ENCODE results near the gene DNMT3A. TPM values are rescaled to one million over a fixed set of nuclear protein-coding genes. Genes with fewer than 3 reads are reported as not detected.

The DNMT3A gene
- total RNA-seq, 1 donor from 2014 or later, result 25.3 TPM

DNA sequence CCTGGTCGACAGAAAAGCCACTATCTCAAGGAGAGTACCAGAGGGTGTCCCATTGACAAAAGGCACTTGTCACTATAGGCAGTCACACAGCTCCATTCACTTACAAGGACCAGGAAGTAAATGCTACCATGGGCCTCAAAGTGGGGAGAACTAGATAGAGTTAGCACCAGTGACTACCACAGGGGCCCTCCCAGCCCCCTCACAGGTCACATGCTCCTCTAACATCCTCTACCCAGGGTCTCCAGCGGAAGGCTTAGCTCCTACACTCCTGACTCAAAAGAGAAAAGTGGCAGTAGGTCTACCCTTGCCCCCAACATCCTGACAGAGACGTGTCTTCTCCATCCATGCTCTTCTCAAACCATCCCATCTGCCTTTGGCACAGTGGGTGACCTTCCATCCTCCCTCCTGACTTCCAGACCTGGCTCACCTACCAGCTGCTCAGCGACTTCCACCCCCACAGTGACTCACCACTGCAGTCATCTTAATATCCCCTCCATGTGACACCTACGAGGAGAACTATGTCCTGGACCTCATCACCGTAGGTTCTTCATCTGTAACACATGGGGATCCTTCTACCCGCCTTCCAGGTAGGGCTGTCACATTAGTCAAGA lies 5.6 kb upstream of the DNMT3A start:
- DNase-seq (ENCODE audit: low read depth), result no peak
- H3K27me3 ChIP-seq (ENCODE audit: control insufficient read depth, insufficient read depth, low read length), result no peaks in the 10 kb centered on the region
- TF ChIP-seq, protein P1, sequence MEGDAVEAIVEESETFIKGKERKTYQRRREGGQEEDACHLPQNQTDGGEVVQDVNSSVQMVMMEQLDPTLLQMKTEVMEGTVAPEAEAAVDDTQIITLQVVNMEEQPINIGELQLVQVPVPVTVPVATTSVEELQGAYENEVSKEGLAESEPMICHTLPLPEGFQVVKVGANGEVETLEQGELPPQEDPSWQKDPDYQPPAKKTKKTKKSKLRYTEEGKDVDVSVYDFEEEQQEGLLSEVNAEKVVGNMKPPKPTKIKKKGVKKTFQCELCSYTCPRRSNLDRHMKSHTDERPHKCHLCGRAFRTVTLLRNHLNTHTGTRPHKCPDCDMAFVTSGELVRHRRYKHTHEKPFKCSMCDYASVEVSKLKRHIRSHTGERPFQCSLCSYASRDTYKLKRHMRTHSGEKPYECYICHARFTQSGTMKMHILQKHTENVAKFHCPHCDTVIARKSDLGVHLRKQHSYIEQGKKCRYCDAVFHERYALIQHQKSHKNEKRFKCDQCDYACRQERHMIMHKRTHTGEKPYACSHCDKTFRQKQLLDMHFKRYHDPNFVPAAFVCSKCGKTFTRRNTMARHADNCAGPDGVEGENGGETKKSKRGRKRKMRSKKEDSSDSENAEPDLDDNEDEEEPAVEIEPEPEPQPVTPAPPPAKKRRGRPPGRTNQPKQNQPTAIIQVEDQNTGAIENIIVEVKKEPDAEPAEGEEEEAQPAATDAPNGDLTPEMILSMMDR (IDR thresholded peaks at IDR 0.05; ENCODE audit: insufficient read depth, low read length, poor library complexity, severe bottlenecking), result no peak

DNA sequence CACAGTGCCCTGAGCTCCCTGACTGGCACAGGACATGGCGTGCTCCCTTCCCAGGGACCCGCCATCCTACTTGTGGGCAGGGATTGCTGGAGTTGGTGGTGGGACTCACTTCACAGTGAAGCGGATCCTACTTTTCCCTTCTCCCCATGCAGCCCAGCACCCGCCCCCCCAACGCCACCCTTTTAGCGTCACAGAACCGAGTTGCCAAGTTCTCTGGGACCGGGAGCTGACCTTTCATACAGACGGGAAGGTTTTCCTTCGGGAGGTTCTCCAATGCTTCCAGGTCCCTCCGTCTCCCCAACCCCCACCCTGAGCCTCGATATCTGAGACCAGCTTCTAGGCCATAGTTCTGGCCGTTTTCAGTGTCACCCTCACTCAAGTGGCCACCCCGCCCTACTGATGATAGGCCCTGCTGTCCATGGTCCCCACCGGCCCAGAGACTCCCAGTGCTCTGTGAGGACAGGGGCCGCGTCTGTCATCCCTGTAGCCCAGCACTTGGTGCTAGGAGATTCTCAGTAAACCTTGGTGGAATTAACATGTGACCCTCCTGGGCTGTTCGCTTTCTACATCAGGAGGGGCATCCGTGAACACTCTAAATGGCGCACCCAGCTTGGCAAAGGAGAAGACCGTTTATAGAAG lies 1.6 kb upstream of the DNMT3A start:
- no peaks in the 10 kb centered on the region for H3K36me3 ChIP-seq (ENCODE audit: control insufficient read depth, insufficient read depth, low read length)
- no peaks in the 10 kb centered on the region for H3K27me3 ChIP-seq (ENCODE audit: control insufficient read depth, insufficient read depth, low read length)
- TF ChIP-seq, protein P1 (IDR thresholded peaks at IDR 0.05; ENCODE audit: insufficient read depth, low read length, poor library complexity, severe bottlenecking), result no peak
- no peak overlapping the region for H3K4me3 ChIP-seq (ENCODE audit: low read depth, low read length)
- no peak for DNase-seq (ENCODE audit: low read depth)

More for the DNA sequence above, 5.6 kb upstream of the DNMT3A start:
- Histone ChIP-seq H3K4me3 (ENCODE audit: low read depth, low read length) (no peak overlapping the region), H3K36me3 (ENCODE audit: control insufficient read depth, insufficient read depth, low read length) (no peaks in the 10 kb centered on the region)

DNA sequence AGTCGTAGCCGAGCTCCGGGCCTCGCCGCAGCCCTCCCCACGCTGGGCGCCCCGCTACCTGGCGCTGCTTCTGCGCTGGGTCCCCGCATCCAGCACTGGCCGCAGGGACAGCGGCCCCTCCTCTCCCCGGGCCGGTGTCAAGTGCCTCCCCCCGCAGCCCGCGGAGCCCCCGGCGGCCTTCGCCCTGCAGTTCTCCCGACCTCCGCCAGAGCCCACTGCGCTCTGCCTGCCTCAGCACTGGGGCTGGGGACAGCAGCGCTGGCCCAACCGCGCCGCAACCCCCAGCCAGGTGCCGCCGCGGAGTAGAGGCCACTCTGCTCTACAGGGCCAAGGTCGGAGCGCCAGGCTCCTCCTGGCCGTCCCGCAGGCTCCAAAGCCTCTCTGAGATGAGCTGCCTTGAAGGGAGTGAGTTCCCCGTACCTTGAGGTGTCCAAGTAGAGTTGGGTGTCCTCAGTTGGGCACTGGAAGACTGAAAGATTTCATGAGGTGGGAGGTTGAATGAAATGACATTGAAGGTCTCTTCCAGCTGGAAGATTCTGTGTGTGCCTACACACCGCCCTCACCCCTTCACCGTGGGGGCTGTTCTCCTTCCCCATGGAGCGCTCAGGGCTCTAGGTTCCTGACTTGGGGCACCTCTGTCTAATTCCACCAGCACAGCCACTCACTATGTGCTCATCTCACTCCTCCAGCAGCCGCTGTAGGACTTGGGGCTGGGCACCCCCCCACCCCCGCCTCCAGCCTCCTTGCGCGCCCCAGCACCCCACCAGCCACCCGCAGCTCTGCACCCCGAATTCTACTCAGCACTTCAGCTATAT lies 854 bp upstream of the DNMT3A start:
- Histone ChIP-seq H3K36me3 (ENCODE audit: control insufficient read depth, insufficient read depth, low read length) (no peaks in the 10 kb centered on the region), H3K4me3 (ENCODE audit: low read depth, low read length) (peak overlapping the region; percentile 58), H3K27me3 (ENCODE audit: control insufficient read depth, insufficient read depth, low read length) (no peaks in the 10 kb centered on the region)
- TF ChIP-seq, protein P1 (IDR thresholded peaks at IDR 0.05; ENCODE audit: insufficient read depth, low read length, poor library complexity, severe bottlenecking), result peak; percentile 90
- DNase-seq (ENCODE audit: low read depth), result no peak

DNA sequence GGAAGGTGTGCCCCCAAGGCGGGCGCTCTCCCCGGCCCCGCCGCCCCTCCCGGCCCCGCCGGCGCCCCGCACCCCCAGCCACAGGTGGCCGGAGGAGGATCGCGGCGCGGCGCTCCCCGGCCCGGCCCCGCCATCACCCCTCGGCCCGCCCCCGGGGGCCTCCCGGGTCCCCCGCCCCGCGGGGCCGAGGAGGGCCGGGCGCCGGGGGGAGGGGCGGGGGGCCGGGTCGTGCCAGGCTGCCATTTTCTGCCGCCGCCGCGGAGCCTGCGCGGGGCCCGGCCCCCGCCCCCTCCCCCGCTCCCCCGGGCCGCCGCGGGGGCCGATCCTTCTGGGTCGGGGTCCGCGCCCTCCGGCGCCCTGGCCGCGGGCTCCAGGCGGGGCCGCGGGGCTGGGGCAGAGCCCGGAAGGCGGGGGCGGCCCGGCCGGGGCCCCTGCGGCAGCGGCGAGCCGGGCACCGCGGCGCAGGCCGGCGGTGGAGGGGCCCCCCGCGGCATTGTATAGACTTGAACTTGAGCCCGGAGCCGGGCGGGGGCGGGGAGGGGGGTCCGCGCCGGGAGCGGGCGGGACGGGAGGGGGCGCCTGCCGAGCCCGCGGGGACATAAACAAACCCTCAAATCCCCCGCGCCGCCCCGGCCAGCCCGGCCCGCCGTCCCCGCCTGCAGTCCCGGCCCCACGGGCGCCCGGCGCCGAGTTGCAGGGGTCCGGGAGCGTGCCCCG lies 556 bp downstream of the DNMT3A start:
- TF ChIP-seq, protein P1 (IDR thresholded peaks at IDR 0.05; ENCODE audit: insufficient read depth, low read length, poor library complexity, severe bottlenecking), result no peak
- Histone ChIP-seq H3K27me3 (ENCODE audit: control insufficient read depth, insufficient read depth, low read length) (no peaks in the 10 kb centered on the region), H3K4me3 (ENCODE audit: low read depth, low read length) (peak overlapping the region; percentile 58), H3K36me3 (ENCODE audit: control insufficient read depth, insufficient read depth, low read length) (no peaks in the 10 kb centered on the region)
- DNase-seq (ENCODE audit: low read depth), result no peak

DNA sequence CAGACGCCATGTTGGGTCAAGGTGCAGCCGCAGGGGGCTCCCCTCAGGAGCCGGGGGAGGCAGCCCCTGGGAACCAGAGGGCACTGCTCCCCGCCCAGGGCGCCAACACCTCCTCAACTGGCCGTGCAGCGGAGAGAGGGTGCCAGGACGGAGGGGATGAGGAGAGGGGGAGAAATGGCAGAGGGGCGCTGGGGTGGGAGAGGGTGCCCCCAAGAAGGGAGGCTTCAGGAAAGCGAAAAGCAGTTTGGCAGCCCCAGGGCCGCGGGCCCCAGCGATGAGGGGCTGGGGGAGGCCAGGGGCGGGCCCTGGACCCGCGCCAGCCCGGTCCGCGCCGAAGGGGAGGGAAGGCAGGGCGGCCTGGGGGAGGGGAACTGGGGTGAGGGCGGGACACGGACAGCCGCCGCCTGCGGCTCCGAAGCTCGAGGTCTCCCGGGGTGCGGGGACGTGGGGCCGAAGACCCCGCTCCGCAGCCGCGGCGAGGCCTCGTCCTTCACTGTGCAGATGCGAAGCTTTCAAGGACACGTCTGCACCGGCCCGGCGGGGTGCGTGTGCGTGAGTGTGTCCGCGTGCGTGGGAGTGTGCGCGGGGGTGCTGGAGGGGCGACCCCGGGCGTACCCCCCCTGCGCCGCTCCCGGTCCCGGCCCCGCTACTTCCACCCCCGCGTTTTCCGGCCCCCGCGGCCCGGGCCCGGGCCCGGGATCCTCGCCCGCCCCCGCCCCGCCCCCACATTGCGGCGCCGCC lies 1.4 kb downstream of the DNMT3A start:
- DNase-seq (ENCODE audit: low read depth), result no peak
- no peaks in the 10 kb centered on the region for H3K36me3 ChIP-seq (ENCODE audit: control insufficient read depth, insufficient read depth, low read length)
- no peaks in the 10 kb centered on the region for H3K27me3 ChIP-seq (ENCODE audit: control insufficient read depth, insufficient read depth, low read length)
- peak overlapping the region; percentile 58 for H3K4me3 ChIP-seq (ENCODE audit: low read depth, low read length)
- TF ChIP-seq, protein P1 (IDR thresholded peaks at IDR 0.05; ENCODE audit: insufficient read depth, low read length, poor library complexity, severe bottlenecking), result no peak
